OCI-LY7 (cell line): ENCODE measurements around the gene GXYLT2.

ENCODE experiments used
- CTCF ChIP-seq: fragments of 200-600 bp; sonication (generic); conservative IDR thresholded peaks from 2 replicates; pipeline ENCODE4 v1.5.1; 2014; ENCODE audit warnings: mild to moderate bottlenecking, antibody characterized with exemption, low read length, moderate library complexity, mixed read lengths
- EZH2phosphoT487 ChIP-seq: fragments of 200-600 bp; sonication (generic); IDR thresholded peaks from 2 replicates; pipeline ENCODE4 v1.6.1; 2018; ENCODE audit warnings: low read depth, borderline replicate concordance, mild to moderate bottlenecking, mixed run types, antibody characterized with exemption, low read length, moderate library complexity, mixed read lengths

DNA sequence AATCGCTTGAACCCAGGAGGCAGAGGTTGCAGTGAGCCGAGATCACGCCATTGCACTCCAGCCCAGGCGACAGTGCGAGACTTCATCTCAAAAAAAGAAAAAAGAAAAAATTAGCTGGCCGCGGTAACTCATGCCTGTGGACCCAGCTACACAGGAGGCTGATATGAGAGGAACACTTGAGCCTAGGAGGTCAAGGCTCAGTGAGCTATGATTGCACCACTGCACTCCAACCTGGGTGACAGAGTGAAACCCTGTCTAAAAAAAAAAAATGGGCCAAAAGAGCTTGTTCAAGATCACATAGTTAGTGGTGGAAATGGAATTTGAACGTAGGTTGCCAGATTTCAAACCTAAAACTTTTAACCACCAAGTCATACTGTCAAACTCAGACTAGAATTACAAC is 62.5 kb downstream of the GXYLT2 start:
- no peak for TF ChIP-seq CTCF
- no peak for TF ChIP-seq EZH2phosphoT487
